NCI-H345 (cell line): ENCODE measurements around the gene ANKRD65.
"Not testable (repeated sequence)": the region's sequence is repeated elsewhere in the genome, so short reads cannot be mapped to it uniquely, and the experiment has no call there.

Experiments
- DNase-seq: peaks from one replicate; lab custom pipeline; 2025; lab: John Stamatoyannopoulos, UW

The ANKRD65 gene

GRCh38 chr1:1430114-1430982 lies 9.3 kb upstream of the ANKRD65 start:
- no peak for DNase-seq

- no peak for DNase-seq
Measured at GRCh38 chr1:1429671-1430073, 8.6 kb upstream of the ANKRD65 start.

- DNase-seq: not testable (repeated sequence)
Measured at GRCh38 chr1:1428967-1429366, 7.9 kb upstream of the ANKRD65 start.

GRCh38 chr1:1428174-1428573 lies 7.1 kb upstream of the ANKRD65 start:
- no peak for DNase-seq

GRCh38 chr1:1427820-1428148 lies 6.7 kb upstream of the ANKRD65 start:
- no peak for DNase-seq

- no peak for DNase-seq
Measured at GRCh38 chr1:1427106-1427819, 6.2 kb upstream of the ANKRD65 start.

GRCh38 chr1:1426496-1427105 lies 5.5 kb upstream of the ANKRD65 start:
- no peak for DNase-seq

- no peak for DNase-seq
Measured at GRCh38 chr1:1425753-1426495, 4.8 kb upstream of the ANKRD65 start.

- no peak for DNase-seq
Measured at GRCh38 chr1:1425426-1425752, 4.3 kb upstream of the ANKRD65 start.

GRCh38 chr1:1424707-1425106 lies 3.6 kb upstream of the ANKRD65 start:
- no peak for DNase-seq

GRCh38 chr1:1423245-1423597 lies 2.1 kb upstream of the ANKRD65 start:
- DNase-seq: no peak

- no peak for DNase-seq
Measured at GRCh38 chr1:1422465-1423244, 1.6 kb upstream of the ANKRD65 start.

- DNase-seq: no peak
Measured at GRCh38 chr1:1421907-1422464, 910 bp upstream of the ANKRD65 start.

- no peak for DNase-seq
Measured at GRCh38 chr1:1420654-1421141, 378 bp downstream of the ANKRD65 start.

GRCh38 chr1:1419813-1420653 lies 1.0 kb downstream of the ANKRD65 start:
- DNase-seq: no peak

GRCh38 chr1:1419363-1419812 lies 1.7 kb downstream of the ANKRD65 start:
- no peak for DNase-seq

GRCh38 chr1:1418464-1419362 lies 2.4 kb downstream of the ANKRD65 start:
- DNase-seq: no peak

GRCh38 chr1:1417825-1418463 lies 3.1 kb downstream of the ANKRD65 start:
- not testable (repeated sequence) for DNase-seq

- DNase-seq: not testable (repeated sequence)
Measured at GRCh38 chr1:1417396-1417795, 3.7 kb downstream of the ANKRD65 start.
